Smooth muscle cell of bladder (primary cell): ENCODE results near the gene CRYGA. TPM values are rescaled to one million over a fixed set of nuclear protein-coding genes. Genes with fewer than 3 reads are reported as not detected.

Experiments
- total RNA-seq: library from RNA; depleted of rRNA; stranded (reverse); fragments of >200 nt; gene quantifications from 2 replicates; pipeline ENCODE4 v1.2.3, GENCODE V29; 2014

CRYGA gene, protein sequence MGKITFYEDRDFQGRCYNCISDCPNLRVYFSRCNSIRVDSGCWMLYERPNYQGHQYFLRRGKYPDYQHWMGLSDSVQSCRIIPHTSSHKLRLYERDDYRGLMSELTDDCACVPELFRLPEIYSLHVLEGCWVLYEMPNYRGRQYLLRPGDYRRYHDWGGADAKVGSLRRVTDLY
- not detected in 2 replicates for total RNA-seq

DNA sequence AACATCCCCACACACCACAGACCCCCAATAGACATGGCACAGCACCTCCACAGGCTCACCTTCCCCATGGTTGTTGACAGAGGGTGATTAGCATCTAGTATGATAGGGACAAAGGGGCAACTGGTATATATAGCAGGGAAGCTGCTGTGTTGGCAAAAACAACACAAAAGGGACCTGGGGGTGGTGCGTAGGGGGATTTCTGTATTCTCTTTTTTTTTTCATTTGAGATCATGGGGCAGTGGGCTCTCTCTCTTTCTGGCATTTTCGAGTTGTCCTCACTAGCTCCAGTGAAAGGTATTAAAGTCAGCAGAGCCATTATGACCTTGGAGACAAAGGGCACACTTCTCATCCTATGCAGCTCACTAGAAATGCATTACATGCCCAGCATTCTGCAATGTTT lies at the start of gene CRYGA:
CRYGA (minus strand) TSS at position 101 of the 400 bp plus-strand sequence; CDS start at position 68, 33 bp downstream.

DNA sequence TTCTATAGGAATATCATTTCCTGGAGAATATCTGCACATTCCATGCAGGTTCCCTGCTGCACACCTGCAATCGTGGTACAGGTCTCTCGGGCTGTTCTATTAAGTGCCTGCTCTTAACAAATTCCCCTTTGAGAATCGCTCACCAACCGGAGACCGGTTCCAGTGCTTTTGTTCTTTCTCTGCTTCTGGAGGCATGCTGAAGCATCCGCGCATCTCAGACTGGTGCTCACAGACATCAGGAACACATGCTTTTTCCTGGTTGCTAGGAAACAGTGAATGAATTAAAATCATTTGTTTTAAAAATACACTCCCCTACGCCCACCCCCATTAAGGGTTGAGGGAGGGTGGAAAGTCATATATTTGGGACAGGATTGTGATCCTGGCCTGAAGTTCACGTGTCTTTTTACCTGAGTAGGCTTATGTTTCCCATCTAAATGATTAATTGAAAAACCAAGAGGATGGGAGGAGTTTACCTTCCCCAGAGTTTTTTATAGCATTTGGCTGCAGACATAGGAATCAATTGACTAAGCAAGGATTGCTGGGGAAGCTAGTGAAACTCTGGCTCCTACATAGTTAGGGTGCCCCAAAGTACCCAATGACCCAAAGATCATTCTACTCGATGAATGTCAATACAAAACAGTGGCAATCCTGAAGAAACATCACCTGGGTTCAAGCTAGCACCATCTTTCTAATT lies 26.6 kb upstream of the CRYGA start, which contains the start of gene C2orf80:
C2orf80 (minus strand) TSS at position 221 of the 694 bp plus-strand sequence. CDS start 3,044 bp downstream, outside the sequence.

DNA sequence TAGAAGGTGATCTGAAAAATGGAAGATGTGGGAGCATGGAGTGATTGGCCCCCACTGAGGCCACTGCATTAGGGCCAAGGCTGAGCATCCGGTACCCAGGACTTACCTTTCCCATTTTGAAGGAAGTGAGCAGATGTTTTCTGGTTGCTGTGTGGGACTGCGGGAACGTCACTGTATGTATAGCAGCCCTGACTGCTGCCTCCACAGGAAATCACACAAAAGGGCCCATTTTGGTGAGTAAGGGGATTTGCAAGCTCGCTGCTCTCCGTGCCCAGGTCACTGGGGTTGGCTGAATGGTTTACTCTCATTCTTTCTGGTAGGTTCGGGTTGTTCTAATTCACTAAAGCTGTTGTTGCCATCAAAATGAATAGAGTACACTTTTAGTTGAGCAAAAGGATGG lies 17.4 kb downstream of the CRYGA start, which contains the start of gene CRYGB:
CRYGB (minus strand) TSS at position 153 of the 400 bp plus-strand sequence; CDS start at position 115, 38 bp downstream.

DNA sequence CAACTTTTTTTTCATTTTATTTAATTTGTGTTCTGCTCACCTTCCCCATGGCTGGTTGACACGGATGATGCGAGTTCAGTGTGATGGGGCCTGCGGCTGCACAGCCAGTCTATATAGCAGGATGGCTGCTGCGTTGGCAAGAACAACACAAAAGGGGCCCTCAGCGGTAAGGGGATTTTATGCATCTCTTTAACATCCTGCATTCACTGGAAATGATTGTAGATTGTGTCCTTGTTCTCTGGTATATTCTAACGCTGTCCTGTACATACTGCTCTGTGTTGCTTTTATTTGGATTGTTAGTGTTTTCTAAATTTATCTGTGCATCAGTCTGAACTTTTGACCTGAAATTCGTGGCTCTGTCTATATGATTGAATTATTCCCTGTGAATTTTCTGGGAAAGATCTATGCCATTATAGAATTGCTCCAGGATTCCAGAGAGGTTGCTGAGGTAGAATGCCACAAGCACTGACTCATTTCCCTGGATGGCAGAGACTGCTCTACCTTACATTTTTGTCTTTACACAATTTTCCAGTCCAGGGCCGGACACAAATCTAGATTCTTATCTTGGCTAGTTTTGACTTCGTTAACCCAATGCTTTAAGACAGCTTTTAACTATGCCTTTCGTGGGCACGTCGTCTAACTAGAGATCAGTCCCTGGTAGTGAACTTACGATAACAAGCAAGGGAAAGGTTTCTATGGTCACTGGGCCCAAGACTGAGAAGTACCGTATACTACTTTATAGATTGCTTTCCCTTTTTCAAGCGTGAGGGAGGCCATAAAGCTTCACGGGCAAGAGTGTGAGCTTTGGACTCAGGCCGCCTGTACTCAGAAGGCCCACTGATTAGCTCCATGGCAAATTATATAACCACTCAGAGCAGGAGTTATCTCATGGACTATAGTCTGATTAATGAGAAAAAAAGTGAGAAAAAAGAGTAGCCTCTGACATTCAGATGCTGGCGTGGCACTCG lies 33.4 kb downstream of the CRYGA start, which contains the start of gene CRYGC:
CRYGC (minus strand) TSS at position 85 of the 968 bp plus-strand sequence; CDS start at position 49, 36 bp downstream.

DNA sequence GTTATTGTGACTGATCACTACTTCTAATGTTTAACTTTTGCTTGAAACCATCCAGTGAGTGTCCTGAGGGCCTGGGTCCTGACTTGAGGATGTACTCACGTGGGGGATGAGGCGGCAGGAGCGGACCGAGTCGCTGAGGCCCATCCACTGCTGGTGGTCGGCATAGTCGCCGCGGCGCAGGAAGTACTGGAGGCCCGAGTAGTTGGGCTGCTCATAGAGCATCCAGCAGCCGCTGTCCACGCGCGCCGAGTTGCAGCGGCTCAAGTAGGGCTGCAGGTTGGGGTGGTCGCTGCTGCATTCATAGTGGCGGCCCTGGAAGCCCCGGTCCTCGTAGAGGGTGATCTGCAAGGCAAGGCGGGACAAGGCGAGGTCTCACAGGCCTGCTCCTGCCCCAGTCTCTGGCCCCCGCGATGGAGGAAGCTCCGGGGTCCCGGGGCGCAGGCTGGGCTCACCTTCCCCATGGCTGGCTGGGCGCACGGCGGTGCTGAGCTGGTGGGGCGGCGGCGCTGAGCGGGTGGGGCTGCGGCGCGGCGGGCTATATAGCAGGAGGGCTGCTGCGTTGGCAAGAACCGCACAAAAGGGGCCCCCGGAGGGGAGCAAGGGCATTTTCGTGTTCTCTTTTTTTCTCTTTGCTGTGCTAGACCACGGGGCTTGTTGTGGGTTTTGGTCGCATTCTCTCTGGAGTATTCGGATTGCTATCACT lies 39.2 kb downstream of the CRYGA start, which contains the start of gene CRYGD:
CRYGD (minus strand) TSS at position 512 of the 703 bp plus-strand sequence; CDS start at position 461, 51 bp downstream.

Other genes starting within 250 kb of the CRYGA start
- 11.1 and 12.9 TPM in 2 replicates for gene PLEKHM3, start 138.1 kb downstream of the CRYGA start, total RNA-seq
- not detected in 2 replicates for gene CRYGD, start 39.1 kb downstream of the CRYGA start, total RNA-seq
- gene CRYGC, start 33.8 kb downstream of the CRYGA start, total RNA-seq: not detected in 2 replicates
- gene CRYGB, start 17.4 kb downstream of the CRYGA start, total RNA-seq: not detected in 2 replicates
- not detected in 2 replicates for gene C2orf80, start 26.4 kb upstream of the CRYGA start, total RNA-seq
- 323 and 357 TPM in 2 replicates for gene IDH1, start 91.5 kb upstream of the CRYGA start, total RNA-seq
- 28.6 and 39.0 TPM in 2 replicates for gene PIKFYVE, start 102.7 kb upstream of the CRYGA start, total RNA-seq
- under 0.01 TPM in 1 of 2 replicates, not detected in the other for gene PTH2R, start 243.2 kb upstream of the CRYGA start, total RNA-seq